ENCODE results near the gene DCTN1. TPM values are rescaled to one million over a fixed set of nuclear protein-coding genes. Genes with fewer than 3 reads are reported as not detected.

Gene DCTN1
- total RNA-seq, 1 donor from 2014 or later = 244 TPM

- Mint-ChIP-seq H3K4me1 (ENCODE audit: unreplicated experiment) (peaks cover 2% of the 10 kb centered on the region), H3K27me3 (ENCODE audit: unreplicated experiment) (no peaks in the 10 kb centered on the region), H3K4me3 (ENCODE audit: unreplicated experiment) (no peak overlapping the region), H3K9me3 (ENCODE audit: unreplicated experiment) (no peaks in the 10 kb centered on the region), H3K27ac (ENCODE audit: unreplicated experiment) (no peak overlapping the region), H3K36me3 (ENCODE audit: low read depth, unreplicated experiment) (no peaks in the 10 kb centered on the region)
- TF ChIP-seq CTCF (IDR thresholded peaks at IDR 0.05; ENCODE audit: unreplicated experiment) = peak; percentile 22
- peak; percentile 45 for DNase-seq (ENCODE audit: low spot score)
Observed at GRCh38 chr2:74333175-74333574, 46.9 kb downstream of the DCTN1 start.

GRCh38 chr2:74332550-74333174 lies 47.4 kb downstream of the DCTN1 start:
- TF ChIP-seq CTCF (IDR thresholded peaks at IDR 0.05; ENCODE audit: unreplicated experiment) = no peak
- Mint-ChIP-seq H3K4me3 (ENCODE audit: unreplicated experiment) (no peak overlapping the region), H3K27ac (ENCODE audit: unreplicated experiment) (no peak overlapping the region), H3K27me3 (ENCODE audit: unreplicated experiment) (no peaks in the 10 kb centered on the region), H3K36me3 (ENCODE audit: low read depth, unreplicated experiment) (no peaks in the 10 kb centered on the region), H3K4me1 (ENCODE audit: unreplicated experiment) (peaks cover 2% of the 10 kb centered on the region), H3K9me3 (ENCODE audit: unreplicated experiment) (no peaks in the 10 kb centered on the region)
- no peak for DNase-seq (ENCODE audit: low spot score)

GRCh38 chr2:74328573-74328972 lies 51.5 kb downstream of the DCTN1 start:
- Mint-ChIP-seq H3K4me1 (ENCODE audit: unreplicated experiment) (peaks cover 3% of the 10 kb centered on the region), H3K27me3 (ENCODE audit: unreplicated experiment) (no peaks in the 10 kb centered on the region), H3K27ac (ENCODE audit: unreplicated experiment) (no peak overlapping the region), H3K36me3 (ENCODE audit: low read depth, unreplicated experiment) (no peaks in the 10 kb centered on the region), H3K4me3 (ENCODE audit: unreplicated experiment) (no peak overlapping the region), H3K9me3 (ENCODE audit: unreplicated experiment) (no peaks in the 10 kb centered on the region)
- no peak for DNase-seq (ENCODE audit: low spot score)
- no peak for TF ChIP-seq CTCF (IDR thresholded peaks at IDR 0.05; ENCODE audit: unreplicated experiment)

- H3K27me3 Mint-ChIP-seq (ENCODE audit: unreplicated experiment) = no peaks in the 10 kb centered on the region
- no peak for TF ChIP-seq CTCF (IDR thresholded peaks at IDR 0.05; ENCODE audit: unreplicated experiment)
- H3K4me1 Mint-ChIP-seq (ENCODE audit: unreplicated experiment) = peaks cover 3% of the 10 kb centered on the region
- no peaks in the 10 kb centered on the region for H3K9me3 Mint-ChIP-seq (ENCODE audit: unreplicated experiment)
- H3K4me3 Mint-ChIP-seq (ENCODE audit: unreplicated experiment) = no peak overlapping the region
- H3K27ac Mint-ChIP-seq (ENCODE audit: unreplicated experiment) = no peak overlapping the region
- no peak for DNase-seq (ENCODE audit: low spot score)
- H3K36me3 Mint-ChIP-seq (ENCODE audit: low read depth, unreplicated experiment) = no peaks in the 10 kb centered on the region
Observed at GRCh38 chr2:74328074-74328473, 52.0 kb downstream of the DCTN1 start.

GRCh38 chr2:74327627-74328026 lies 52.5 kb downstream of the DCTN1 start:
- Mint-ChIP-seq H3K4me3 (ENCODE audit: unreplicated experiment) (no peak overlapping the region), H3K36me3 (ENCODE audit: low read depth, unreplicated experiment) (no peaks in the 10 kb centered on the region), H3K4me1 (ENCODE audit: unreplicated experiment) (peaks cover 3% of the 10 kb centered on the region), H3K27me3 (ENCODE audit: unreplicated experiment) (no peaks in the 10 kb centered on the region), H3K9me3 (ENCODE audit: unreplicated experiment) (no peaks in the 10 kb centered on the region), H3K27ac (ENCODE audit: unreplicated experiment) (no peak overlapping the region)
- no peak for DNase-seq (ENCODE audit: low spot score)
- no peak for TF ChIP-seq CTCF (IDR thresholded peaks at IDR 0.05; ENCODE audit: unreplicated experiment)

Measured in endothelial cell (in vitro differentiated cells).